BLaER1 (cell line): ENCODE results near the gene TPCN2.

Source experiments
- H3K27ac ChIP-seq: shearing (Covaris generic); formaldehyde crosslinking; 2 replicates; pipeline ENCODE4 v1.8.1; 2022
- H3K27me3 ChIP-seq: shearing (Covaris generic); formaldehyde crosslinking; 2 replicates; pipeline ENCODE4 v1.8.1; 2022
- H3K36me3 ChIP-seq: shearing (Covaris generic); formaldehyde crosslinking; 2 replicates; pipeline ENCODE4 v1.8.1; 2022
- H3K4me1 ChIP-seq: shearing (Covaris generic); formaldehyde crosslinking; 2 replicates; pipeline ENCODE4 v1.8.1; 2022
- H3K4me2 ChIP-seq: shearing (Covaris generic); formaldehyde crosslinking; 2 replicates; pipeline ENCODE4 v1.8.1; 2022
- H3K4me3 ChIP-seq: shearing (Covaris generic); formaldehyde crosslinking; 2 replicates; pipeline ENCODE4 v1.8.1; 2022
- H3K9ac ChIP-seq: shearing (Covaris generic); formaldehyde crosslinking; 2 replicates; pipeline ENCODE4 v1.8.1; 2022
- H3K9me3 ChIP-seq: shearing (Covaris generic); formaldehyde crosslinking; 2 replicates; pipeline ENCODE4 v1.8.1; 2022
- H4K20me1 ChIP-seq: shearing (Covaris generic); formaldehyde crosslinking; 2 replicates; pipeline ENCODE4 v1.8.1; 2022
- Cebpa-rat ChIP-seq: shearing (Covaris generic); IDR thresholded peaks from 2 replicates; pipeline ENCODE4 v1.8.1; 2022

TPCN2 gene

DNA sequence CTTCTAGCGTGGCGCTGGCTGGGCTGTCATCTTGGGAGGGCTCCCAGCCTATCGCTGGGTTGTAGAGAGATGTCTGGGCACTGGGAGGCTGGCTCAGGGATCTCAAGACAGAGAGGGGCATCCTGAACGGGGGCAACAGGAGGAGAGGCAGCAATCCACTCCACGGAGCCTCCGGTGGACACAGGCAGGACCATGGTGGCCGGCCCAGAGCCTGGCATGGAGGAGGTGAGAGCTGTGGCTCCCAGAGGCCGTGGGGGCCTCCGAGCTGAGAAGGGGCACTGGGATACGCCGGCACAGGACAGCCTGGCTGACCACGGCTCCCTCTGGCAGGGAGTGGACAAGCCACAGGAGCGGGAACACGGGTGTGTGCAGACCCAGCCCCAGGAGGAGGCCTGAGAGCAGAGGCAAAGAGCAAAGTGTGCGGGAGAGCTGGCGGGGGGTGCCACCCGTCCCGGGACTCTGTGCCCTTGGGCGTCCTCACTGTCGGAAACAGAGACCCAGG is 44.8 kb upstream of the TPCN2 start:
- H3K27ac ChIP-seq, result no peak overlapping the region
- H3K9me3 ChIP-seq, result no peaks in the 10 kb centered on the region
- TF ChIP-seq Cebpa-rat, result no peak
- H3K27me3 ChIP-seq, result 0 out of 2 replicates have a peak, but pooled peaks cover 4% of the 10 kb centered on the region
- no peaks in the 10 kb centered on the region; the same call in 1 of the 2 replicates for H4K20me1 ChIP-seq
- no peak overlapping the region for H3K4me2 ChIP-seq
- H3K4me3 ChIP-seq, result no peak overlapping the region
- H3K9ac ChIP-seq, result no peak overlapping the region
- H3K4me1 ChIP-seq, result peaks cover 8% of the 10 kb centered on the region
- no peaks in the 10 kb centered on the region for H3K36me3 ChIP-seq

DNA sequence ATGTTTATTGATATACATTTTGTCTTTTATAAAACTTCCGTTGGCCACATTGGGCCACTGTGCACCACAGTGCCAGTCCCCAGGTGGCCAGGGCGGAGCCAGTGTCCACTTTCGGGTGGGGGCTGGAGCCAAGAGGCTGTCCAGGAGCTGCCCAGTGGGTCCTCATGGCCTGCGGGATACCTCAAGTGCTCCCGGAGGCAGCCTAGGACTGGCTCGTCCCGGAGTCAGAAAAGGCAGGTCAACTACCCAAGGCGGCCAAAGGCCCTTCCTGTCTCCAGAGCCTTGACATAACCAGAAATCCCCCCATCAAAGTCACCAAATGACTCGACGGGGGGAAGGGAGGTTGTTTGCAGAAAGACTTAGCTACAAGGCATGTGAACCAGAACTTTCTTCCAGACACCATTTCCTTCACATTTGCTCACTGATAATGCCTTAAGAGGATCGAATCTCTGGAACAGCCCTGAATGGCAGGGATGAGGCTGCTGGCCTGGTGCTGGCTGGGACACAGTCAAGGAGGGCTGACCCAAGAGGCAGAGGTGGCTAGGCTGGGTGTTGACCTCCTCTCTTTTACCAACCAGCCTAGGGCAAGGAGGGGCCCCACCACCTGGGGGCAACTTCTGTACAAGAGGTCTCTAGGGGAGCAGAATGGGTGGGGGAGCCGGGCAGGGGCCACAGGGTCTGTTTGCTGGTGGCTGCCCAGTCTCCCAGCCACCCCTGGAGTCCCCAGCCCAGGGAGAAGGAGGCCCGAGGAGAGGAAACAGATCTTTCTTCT is 44.1 kb upstream of the TPCN2 start:
- Histone ChIP-seq H3K27ac (no peak overlapping the region), H3K36me3 (no peaks in the 10 kb centered on the region), H3K27me3 (0 out of 2 replicates have a peak, but pooled peaks cover 4% of the 10 kb centered on the region), H3K4me1 (peaks cover 6% of the 10 kb centered on the region; the same call in 1 of the 2 replicates), H3K9me3 (no peaks in the 10 kb centered on the region), H3K9ac (no peak overlapping the region), H3K4me2 (no peak overlapping the region), H3K4me3 (no peak overlapping the region), H4K20me1 (no peaks in the 10 kb centered on the region; the same call in 1 of the 2 replicates)
- no peak for TF ChIP-seq Cebpa-rat

DNA sequence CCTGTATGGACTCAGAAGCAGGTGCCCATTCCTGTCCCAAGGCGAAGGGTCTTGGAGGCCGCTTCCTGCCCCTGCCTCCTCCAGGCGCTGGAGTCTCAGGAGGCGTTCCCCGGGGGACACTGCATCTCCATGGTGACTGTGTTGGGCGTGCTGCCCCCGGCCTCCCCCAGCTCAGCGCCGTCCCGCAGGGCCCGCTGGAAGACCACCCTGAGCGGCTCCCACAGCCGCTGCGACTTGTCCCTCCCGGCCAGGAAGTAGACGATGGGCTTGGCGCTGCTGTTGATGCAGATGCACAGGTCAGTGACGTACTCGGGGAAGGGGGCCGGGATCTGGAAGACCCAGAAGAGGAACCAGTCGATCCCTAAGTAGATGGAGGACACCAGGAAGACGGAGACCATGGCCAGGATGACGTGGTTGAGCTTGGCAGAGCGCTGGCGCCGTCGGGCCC is 43.5 kb upstream of the TPCN2 start:
- H4K20me1 ChIP-seq, result no peaks in the 10 kb centered on the region; the same call in 1 of the 2 replicates
- no peak for TF ChIP-seq Cebpa-rat
- no peak overlapping the region for H3K9ac ChIP-seq
- no peaks in the 10 kb centered on the region for H3K36me3 ChIP-seq
- H3K4me1 ChIP-seq, result peaks cover 6% of the 10 kb centered on the region; the same call in 1 of the 2 replicates
- H3K27me3 ChIP-seq, result peaks cover 9% of the 10 kb centered on the region
- H3K4me2 ChIP-seq, result no peak overlapping the region
- H3K4me3 ChIP-seq, result no peak overlapping the region
- H3K9me3 ChIP-seq, result no peaks in the 10 kb centered on the region
- H3K27ac ChIP-seq, result no peak overlapping the region

DNA sequence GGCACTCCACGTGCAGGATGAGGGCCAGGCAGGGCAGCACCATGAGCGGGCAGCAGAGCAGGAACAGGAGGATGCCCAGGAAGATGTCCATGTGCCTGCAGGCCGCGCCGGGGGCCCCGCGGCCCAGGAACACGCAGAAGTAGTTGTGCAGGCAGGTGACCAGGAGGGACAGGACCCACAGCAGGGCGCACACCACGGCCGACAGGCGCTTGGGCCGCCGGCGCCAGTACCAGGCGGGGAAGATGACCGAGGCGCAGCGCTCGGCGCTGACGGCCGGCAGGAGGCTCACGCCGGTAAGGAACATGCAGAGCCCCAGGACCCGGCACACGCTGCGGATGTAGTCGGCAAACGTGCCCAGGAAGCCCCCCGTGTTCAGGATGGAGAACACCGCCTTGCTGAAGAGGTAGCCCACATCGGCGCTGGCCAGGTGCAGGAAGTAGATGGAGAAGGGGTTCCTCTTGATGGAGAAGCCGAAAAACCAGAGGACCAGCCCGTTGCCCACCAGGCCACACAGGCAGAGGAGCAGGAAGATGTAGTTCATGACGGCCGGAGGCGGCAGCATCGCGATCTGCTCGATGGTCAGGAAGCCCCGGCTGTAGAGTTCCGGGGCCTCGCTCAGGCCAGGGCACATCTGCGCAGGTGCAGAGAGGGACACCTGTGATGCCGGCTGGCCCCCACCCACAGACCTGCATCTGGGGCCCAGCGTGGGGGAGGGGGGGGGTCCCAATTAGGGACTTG is 42.9 kb upstream of the TPCN2 start:
- Histone ChIP-seq H3K4me1 (peaks cover 12% of the 10 kb centered on the region), H3K4me3 (no peak overlapping the region), H3K27ac (no peak overlapping the region), H3K4me2 (no peak overlapping the region), H4K20me1 (no peaks in the 10 kb centered on the region; the same call in 1 of the 2 replicates), H3K9me3 (no peaks in the 10 kb centered on the region), H3K36me3 (no peaks in the 10 kb centered on the region), H3K9ac (no peak overlapping the region), H3K27me3 (peaks cover 15% of the 10 kb centered on the region)
- TF ChIP-seq Cebpa-rat, result no peak

DNA sequence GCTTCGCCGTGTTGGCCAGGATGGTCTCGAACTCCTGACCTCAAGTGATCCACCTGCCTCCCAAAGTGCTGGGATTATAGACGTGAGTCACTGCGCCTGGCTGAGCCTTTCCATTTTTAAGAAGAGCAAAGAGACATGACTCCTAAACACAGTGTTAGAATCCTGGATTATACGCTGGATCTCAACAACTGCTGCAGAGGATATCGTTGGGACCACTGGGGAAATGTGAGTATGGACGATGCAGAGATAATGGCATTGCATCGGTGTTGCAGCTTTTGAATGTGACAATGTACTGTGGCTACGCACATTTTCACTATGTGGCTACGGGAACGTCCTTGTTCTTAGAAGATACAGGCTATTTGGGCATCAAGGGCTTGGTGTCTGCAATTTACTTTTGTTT is 41.9 kb upstream of the TPCN2 start:
- Histone ChIP-seq H3K27ac (no peak overlapping the region), H3K36me3 (no peaks in the 10 kb centered on the region), H3K4me1 (peaks cover 18% of the 10 kb centered on the region), H3K9me3 (no peaks in the 10 kb centered on the region), H3K27me3 (peaks cover 25% of the 10 kb centered on the region), H3K4me2 (no peak overlapping the region), H3K9ac (no peak overlapping the region), H3K4me3 (no peak overlapping the region), H4K20me1 (no peaks in the 10 kb centered on the region; the same call in 1 of the 2 replicates)
- TF ChIP-seq Cebpa-rat, result no peak

DNA sequence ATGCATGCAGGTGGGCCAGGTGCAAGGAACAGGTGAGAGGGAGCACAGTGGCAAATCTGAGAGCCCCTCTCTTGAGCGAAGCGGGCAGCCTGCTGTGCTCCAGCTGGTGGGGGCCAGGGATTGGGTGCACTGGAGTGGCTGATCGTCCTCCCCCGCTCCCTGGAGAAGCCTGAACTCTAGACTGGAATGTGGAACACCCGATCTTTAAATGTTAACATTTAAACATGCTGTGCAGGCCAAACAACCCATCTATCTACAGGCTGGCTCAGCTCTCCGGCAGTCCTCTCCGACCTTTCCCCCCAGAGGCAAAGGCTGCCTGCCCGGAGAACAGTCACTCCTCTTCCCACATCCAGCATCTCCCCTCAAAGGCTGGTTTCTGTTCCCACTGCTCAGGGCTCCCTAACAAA is 40.8 kb upstream of the TPCN2 start:
- H3K9me3 ChIP-seq, result no peaks in the 10 kb centered on the region
- no peaks in the 10 kb centered on the region for H3K36me3 ChIP-seq
- H3K4me1 ChIP-seq, result peaks cover 18% of the 10 kb centered on the region
- no peak overlapping the region for H3K4me3 ChIP-seq
- H3K9ac ChIP-seq, result no peak overlapping the region
- H4K20me1 ChIP-seq, result peaks cover 6% of the 10 kb centered on the region; the same call in 1 of the 2 replicates
- peaks cover 37% of the 10 kb centered on the region for H3K27me3 ChIP-seq
- H3K27ac ChIP-seq, result no peak overlapping the region
- no peak overlapping the region for H3K4me2 ChIP-seq
- TF ChIP-seq Cebpa-rat, result no peak

DNA sequence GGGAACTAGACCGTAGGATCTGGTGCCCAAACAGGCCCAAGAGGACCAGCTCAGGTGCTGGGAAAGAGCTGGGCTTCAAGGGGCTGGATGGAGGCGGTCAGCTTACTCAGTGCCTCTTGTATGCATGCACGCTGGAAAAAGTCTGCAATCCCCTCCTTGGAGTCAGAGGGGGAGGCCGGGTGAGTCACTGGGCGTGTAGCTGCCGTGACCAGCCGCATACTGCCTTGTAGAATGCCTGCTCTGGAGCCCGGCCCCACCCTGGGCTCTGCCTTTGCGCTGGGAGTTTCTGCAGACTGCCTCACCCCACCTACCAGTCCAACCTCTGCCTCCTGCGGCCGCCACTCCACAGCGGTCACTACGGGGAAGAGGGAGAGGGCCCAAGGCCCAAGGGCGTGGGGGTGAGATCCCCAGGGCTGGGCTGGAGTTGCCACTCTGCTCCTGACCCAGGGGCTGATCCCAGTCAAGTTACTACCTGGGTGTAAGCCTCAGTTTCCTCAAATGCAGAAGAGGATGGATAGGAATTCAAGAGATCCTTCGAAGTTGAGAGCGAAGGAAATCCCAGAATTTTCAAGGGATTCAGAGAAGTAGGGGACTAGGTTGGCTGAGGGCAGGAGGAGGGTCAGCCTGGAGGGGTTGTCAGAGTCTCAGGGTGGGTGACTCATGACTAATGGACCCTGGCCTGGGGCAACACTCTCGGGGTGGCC is 39.8 kb upstream of the TPCN2 start:
- H3K27ac ChIP-seq, result no peak overlapping the region
- TF ChIP-seq Cebpa-rat, result no peak
- H3K27me3 ChIP-seq, result peaks cover 46% of the 10 kb centered on the region
- peaks cover 18% of the 10 kb centered on the region for H3K4me1 ChIP-seq
- no peaks in the 10 kb centered on the region for H3K9me3 ChIP-seq
- H3K36me3 ChIP-seq, result no peaks in the 10 kb centered on the region
- no peak overlapping the region for H3K4me2 ChIP-seq
- H3K9ac ChIP-seq, result no peak overlapping the region
- H3K4me3 ChIP-seq, result no peak overlapping the region
- peaks cover 6% of the 10 kb centered on the region; the same call in 1 of the 2 replicates for H4K20me1 ChIP-seq

DNA sequence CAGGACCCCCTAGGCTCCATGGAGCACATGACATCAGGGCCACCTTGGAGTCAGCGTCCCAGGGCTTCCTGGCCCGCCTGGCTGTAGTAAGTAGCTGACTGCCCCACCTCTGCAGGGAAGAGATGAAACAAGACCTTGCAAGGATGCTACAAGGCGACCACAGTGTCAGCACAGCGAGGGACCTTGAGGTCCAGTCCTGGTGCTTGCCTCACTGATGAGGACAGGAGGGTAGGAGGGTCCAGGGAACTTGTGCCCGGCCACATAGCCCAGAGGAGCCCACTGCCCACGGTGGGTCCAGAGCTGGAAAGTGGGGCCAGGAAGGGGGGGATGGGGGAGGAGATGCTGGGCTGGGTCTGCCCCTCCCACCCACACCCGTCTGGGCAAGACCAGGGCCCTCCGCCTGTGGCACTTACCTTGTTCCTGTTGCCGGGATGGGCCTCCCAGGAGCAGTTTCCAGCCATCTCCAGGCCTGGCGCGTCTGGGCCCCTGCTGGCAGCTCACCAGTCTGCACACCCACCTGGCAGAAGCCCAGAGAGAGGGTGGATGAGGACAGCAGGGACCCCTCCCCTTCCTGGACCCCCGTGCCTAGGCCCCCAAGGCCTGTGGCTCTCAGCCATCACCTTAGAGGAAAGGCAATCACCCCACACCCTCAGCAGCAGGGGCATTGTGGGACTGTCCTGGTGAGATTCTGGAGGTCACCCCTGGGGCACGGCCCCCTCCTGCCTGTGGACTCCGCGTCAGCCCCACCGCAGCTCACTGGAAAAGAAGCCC is 39.1 kb upstream of the TPCN2 start:
- Histone ChIP-seq H3K4me3 (no peak overlapping the region), H3K9me3 (no peaks in the 10 kb centered on the region), H3K9ac (no peak overlapping the region), H3K27ac (no peak overlapping the region), H3K36me3 (no peaks in the 10 kb centered on the region), H4K20me1 (peaks cover 6% of the 10 kb centered on the region; the same call in 1 of the 2 replicates), H3K4me2 (no peak overlapping the region), H3K27me3 (peaks cover 53% of the 10 kb centered on the region), H3K4me1 (peaks cover 18% of the 10 kb centered on the region)
- no peak for TF ChIP-seq Cebpa-rat
